Brain microvascular endothelial cell (primary cell): ENCODE measurements around the gene BUB3.

Source experiments
- DNase-seq: peaks from one replicate; pipeline ENCODE4 v3.0.0-alpha.2; 2020
- H3K27ac ChIP-seq: fragments of 250-450 bp; sonication (Bioruptor Pico); 2 replicates; pipeline ENCODE4 v1.5.1; 2020; ENCODE audit warnings: mild to moderate bottlenecking, moderate library complexity
- H3K27me3 ChIP-seq: fragments of 250-450 bp; sonication (Bioruptor Pico); replicated peaks from 2 replicates; pipeline ENCODE4 v1.5.1; 2020; ENCODE audit warnings: mild to moderate bottlenecking
- H3K36me3 ChIP-seq: fragments of 250-450 bp; sonication (Bioruptor Pico); replicated peaks from 2 replicates; pipeline ENCODE4 v1.5.1; 2020; ENCODE audit warnings: mild to moderate bottlenecking
- H3K4me3 ChIP-seq: 2 replicates; pipeline ENCODE4 v1.5.1; 2011; ENCODE audit warnings: low read depth, mild to moderate bottlenecking, control low read depth, low read length, moderate library complexity
- CTCF ChIP-seq: IDR thresholded peaks from 2 replicates; pipeline ENCODE4 v1.5.1; 2011; ENCODE audit warnings: low read depth, mild to moderate bottlenecking, moderate library complexity, low read length, control low read depth, inconsistent platforms; ENCODE audit errors: missing control alignments
- in situ Hi-C: cut with HindIII; loops from 2 replicates; pipeline ENCODE4 v1.10.0; 2017; ENCODE audit warnings: low sequenced_read_pairs, low pct_ligation_motif_present

Gene BUB3

GRCh38 chr10:123150986-123151736 lies 3.0 kb upstream of the BUB3 start:
- no peak for TF ChIP-seq CTCF
- Histone ChIP-seq H3K36me3 (peaks cover under 1% of the 10 kb centered on the region), H3K27me3 (peaks cover 61% of the 10 kb centered on the region), H3K27ac (no peak overlapping the region), H3K4me3 (no peak overlapping the region)
- DNase-seq, result no peak
- in situ Hi-C loops, result no loop called here

- in situ Hi-C loops, result no loop called here
- H3K36me3 ChIP-seq, result peaks cover 5% of the 10 kb centered on the region
- peaks cover 57% of the 10 kb centered on the region for H3K27me3 ChIP-seq
- no peak overlapping the region for H3K4me3 ChIP-seq
- no peak for TF ChIP-seq CTCF
- no peak overlapping the region for H3K27ac ChIP-seq
- DNase-seq, result no peak
Measured at GRCh38 chr10:123151737-123152135, 2.5 kb upstream of the BUB3 start.

- in situ Hi-C loops, result no loop called here
- H3K27me3 ChIP-seq, result peaks cover 38% of the 10 kb centered on the region
- no peak overlapping the region for H3K27ac ChIP-seq
- no peak for TF ChIP-seq CTCF
- peaks cover 24% of the 10 kb centered on the region for H3K36me3 ChIP-seq
- no peak for DNase-seq
- no peak overlapping the region for H3K4me3 ChIP-seq
Measured at GRCh38 chr10:123153486-123154091, 613 bp upstream of the BUB3 start.

- DNase-seq, result peak; percentile 19
- Histone ChIP-seq H3K27me3 (peaks cover 25% of the 10 kb centered on the region), H3K36me3 (peaks cover 24% of the 10 kb centered on the region), H3K27ac (peak overlapping the region; percentile 78), H3K4me3 (peak overlapping the region; percentile 99)
- in situ Hi-C loops, result no loop called here
- no peak for TF ChIP-seq CTCF
Measured at GRCh38 chr10:123154711-123155505, 706 bp downstream of the BUB3 start.

GRCh38 chr10:123156078-123156477 lies 1.9 kb downstream of the BUB3 start:
- DNase-seq, result peak; percentile 49
- Histone ChIP-seq H3K36me3 (peaks cover 28% of the 10 kb centered on the region), H3K27ac (no peak overlapping the region), H3K27me3 (peaks cover 13% of the 10 kb centered on the region), H3K4me3 (peak overlapping the region; percentile 99)
- in situ Hi-C loops, result no loop called here
- TF ChIP-seq CTCF, result no peak
